Measurements from ENCODE around the gene MPZL2. TPM values are rescaled to one million over a fixed set of nuclear protein-coding genes. Genes with fewer than 3 reads are reported as not detected.

MPZL2 gene
- total and polyA plus RNA-seq, 8 donors = 52.0 to 117 (median 72.6) TPM

GRCh38 chr11:118245936-118246562 is 18.0 kb downstream of the MPZL2 start:
- Histone ChIP-seq H3K4me3 (no peak overlapping the region), H3K27ac (peak overlapping the region; percentile 45 to 69), H3K9me3 (no peaks in the 10 kb centered on the region), H3K27me3 (no peaks in the 10 kb centered on the region), H3K4me1 (peaks cover 18 to 83% of the 10 kb centered on the region in 2 donors), H3K36me3 (no peaks in the 10 kb centered on the region)
- TF ChIP-seq, protein P1, sequence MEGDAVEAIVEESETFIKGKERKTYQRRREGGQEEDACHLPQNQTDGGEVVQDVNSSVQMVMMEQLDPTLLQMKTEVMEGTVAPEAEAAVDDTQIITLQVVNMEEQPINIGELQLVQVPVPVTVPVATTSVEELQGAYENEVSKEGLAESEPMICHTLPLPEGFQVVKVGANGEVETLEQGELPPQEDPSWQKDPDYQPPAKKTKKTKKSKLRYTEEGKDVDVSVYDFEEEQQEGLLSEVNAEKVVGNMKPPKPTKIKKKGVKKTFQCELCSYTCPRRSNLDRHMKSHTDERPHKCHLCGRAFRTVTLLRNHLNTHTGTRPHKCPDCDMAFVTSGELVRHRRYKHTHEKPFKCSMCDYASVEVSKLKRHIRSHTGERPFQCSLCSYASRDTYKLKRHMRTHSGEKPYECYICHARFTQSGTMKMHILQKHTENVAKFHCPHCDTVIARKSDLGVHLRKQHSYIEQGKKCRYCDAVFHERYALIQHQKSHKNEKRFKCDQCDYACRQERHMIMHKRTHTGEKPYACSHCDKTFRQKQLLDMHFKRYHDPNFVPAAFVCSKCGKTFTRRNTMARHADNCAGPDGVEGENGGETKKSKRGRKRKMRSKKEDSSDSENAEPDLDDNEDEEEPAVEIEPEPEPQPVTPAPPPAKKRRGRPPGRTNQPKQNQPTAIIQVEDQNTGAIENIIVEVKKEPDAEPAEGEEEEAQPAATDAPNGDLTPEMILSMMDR (IDR thresholded peaks at IDR 0.05) = no peak
- no peak for ATAC-seq
- DNase-seq = no peak
- intact Hi-C loops (cut with DNase I) = no loop called here

- no peak for ATAC-seq
- H3K4me1 ChIP-seq = peaks cover 21 to 84% of the 10 kb centered on the region in 2 donors
- H3K36me3 ChIP-seq = no peaks in the 10 kb centered on the region
- DNase-seq = no peak
- H3K4me3 ChIP-seq = no peak overlapping the region
- H3K9me3 ChIP-seq = no peaks in the 10 kb centered on the region
- TF ChIP-seq, protein P1 (IDR thresholded peaks at IDR 0.05) = no peak
- H3K27ac ChIP-seq = no peak overlapping the region
- H3K27me3 ChIP-seq = no peaks in the 10 kb centered on the region
- intact Hi-C loops (cut with DNase I) = no loop called here
These were observed 19.9 kb downstream of the MPZL2 start for GRCh38 chr11:118243993-118244762.

DNA sequence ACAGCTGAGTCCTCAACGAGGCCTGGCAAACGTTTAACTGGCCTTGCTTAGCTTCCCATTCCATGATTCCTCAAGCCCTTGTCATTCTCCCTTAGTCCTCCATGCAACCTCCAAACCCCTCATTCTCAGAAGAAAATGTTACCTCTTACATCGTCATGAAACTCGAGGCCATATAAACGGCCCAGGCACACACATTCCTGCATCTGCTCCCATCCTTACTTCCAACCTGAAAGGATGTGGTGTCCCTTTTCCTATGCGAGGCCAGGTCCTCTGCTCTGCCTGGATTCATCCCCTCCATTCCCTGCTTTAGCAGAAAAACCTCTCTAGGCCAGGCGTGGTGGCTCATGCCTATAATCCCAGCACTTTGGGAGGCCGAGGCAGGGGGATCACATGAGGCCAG is 20.9 kb downstream of the MPZL2 start:
- no peaks in the 10 kb centered on the region for H3K9me3 ChIP-seq
- no peak overlapping the region for H3K27ac ChIP-seq
- H3K4me1 ChIP-seq = peaks cover 21 to 86% of the 10 kb centered on the region in 2 donors
- no peaks in the 10 kb centered on the region for H3K36me3 ChIP-seq
- DNase-seq = no peak
- TF ChIP-seq, protein P1 (IDR thresholded peaks at IDR 0.05) = no peak
- intact Hi-C loops (cut with DNase I) = no loop called here
- ATAC-seq = no peak
- H3K27me3 ChIP-seq = no peaks in the 10 kb centered on the region
- H3K4me3 ChIP-seq = no peak overlapping the region

- H3K27ac ChIP-seq = peak overlapping the region; percentile 88 to 92
- no peak overlapping the region for H3K4me3 ChIP-seq
- intact Hi-C loops (cut with DNase I) = no loop called here
- no peaks in the 10 kb centered on the region for H3K36me3 ChIP-seq
- H3K9me3 ChIP-seq = no peaks in the 10 kb centered on the region
- no peak for DNase-seq
- no peaks in the 10 kb centered on the region for H3K27me3 ChIP-seq
- H3K4me1 ChIP-seq = peaks cover 17 to 89% of the 10 kb centered on the region in 2 donors
- TF ChIP-seq, protein P1 (IDR thresholded peaks at IDR 0.05) = no peak
- no peak for ATAC-seq
These were observed 22.4 kb downstream of the MPZL2 start for GRCh38 chr11:118241764-118242098.

GRCh38 chr11:118240999-118241763 is 22.9 kb downstream of the MPZL2 start:
- Histone ChIP-seq H3K36me3 (no peaks in the 10 kb centered on the region), H3K27me3 (no peaks in the 10 kb centered on the region), H3K27ac (peak overlapping the region; percentile 88 to 92), H3K9me3 (no peaks in the 10 kb centered on the region), H3K4me1 (peaks cover 15 to 88% of the 10 kb centered on the region in 2 donors), H3K4me3 (no peak overlapping the region)
- DNase-seq (peak in 1 of 4 donors; percentile 24), ATAC-seq (peak; percentile 82)
- TF ChIP-seq, protein P1 (IDR thresholded peaks at IDR 0.05) = no peak
- intact Hi-C loops (cut with DNase I) = no loop called here

Data from left lung (tissue), 10 donors.